Esophagus squamous epithelium (tissue), 5 donors: ENCODE results near the gene ADRA2B. TPM values are rescaled to one million over a fixed set of nuclear protein-coding genes. Genes with fewer than 3 reads are reported as not detected.
A peak's percentile ranks its signal among the peaks of the same experiment; 100 is the strongest.

ENCODE experiments used
- DNase-seq: peaks from one replicate; lab custom pipeline; 2025; lab: John Stamatoyannopoulos, UW
- H3K27ac ChIP-seq, 4 donors: fragments of 200-600 bp; sonication (generic); one replicate each; pipeline ENCODE4 v1.5.1; 2016 to 2019; ENCODE audit warnings: mild to moderate bottlenecking in 1 of 4
- H3K27me3 ChIP-seq, 4 donors: fragments of 200-600 bp; sonication (generic); 1 replicate in 3 of 4; 2 replicates in 1 of 4; pipeline versions ENCODE4 v1.5.1 to v1.6.0; 2017 to 2021; ENCODE audit warnings: antibody characterized with exemption in 1 of 4
- H3K36me3 ChIP-seq, 3 donors: fragments of 200-600 bp; sonication (generic); one replicate each; pipeline ENCODE4 v1.5.1; 2016 to 2019
- H3K4me1 ChIP-seq, 3 donors: fragments of 200-600 bp; sonication (generic); one replicate each; pipeline ENCODE4 v1.5.1; 2017 to 2019
- H3K4me3 ChIP-seq, 4 donors: fragments of 200-600 bp; sonication (generic); 1 replicate in 3 of 4; 2 replicates in 1 of 4; pipeline ENCODE4 v1.5.1; 2016 to 2019; ENCODE audit warnings: mild to moderate bottlenecking in 2 of 4, moderate library complexity in 1 of 4
- H3K9me3 ChIP-seq, 3 donors: fragments of 200-600 bp; sonication (generic); one replicate each; pipeline ENCODE4 v1.5.1; 2016 to 2019
- CTCF ChIP-seq, 6 experiments: fragments of 450-650 bp in 4 of 6; fragments of 200-600 bp in 2 of 6; sonication (generic) in 2 of 6; IDR thresholded peaks; one replicate each; pipeline ENCODE4 v1.5.1; 2016 to 2019; ENCODE audit warnings: antibody characterized with exemption in 6 of 6, mild to moderate bottlenecking in 4 of 6, moderate library complexity in 4 of 6
- POLR2A ChIP-seq, 4 donors: fragments of 450-650 bp; IDR thresholded peaks; one replicate each; pipeline ENCODE4 v1.6.1; 2017; ENCODE audit warnings: antibody characterized with exemption in 4 of 4, mild to moderate bottlenecking in 4 of 4, moderate library complexity in 3 of 4
- WGBS, 2 donors: methylation state at CpG; one replicate each; pipeline ENCODE4 v1.1.5; 2018; 5-methylcytosine and 5-hydroxymethylcytosine counted together
- intact Hi-C: fragments of 100-400 bp; cut with DNase I; formaldehyde crosslinking; loops from one replicate; pipeline ENCODE4 v1.15.0; 2022
- total RNA-seq, 4 donors: library from RNA; depleted of rRNA; stranded (reverse); fragments of >200 nt; gene quantifications; one replicate each; pipeline ENCODE4 v1.1.0, GENCODE V29; 2016
- donor health status: DM: yes; HTN: yes; CAD: no.

The ADRA2B gene
- total RNA-seq, 4 donors from 2014 or later = 0.04 to 1.2 (median 0.38) TPM; not detected in 1

- intact Hi-C loops = no loop called here
- Histone ChIP-seq H3K27me3 (peaks cover 0 to 62% (median 0%) of the 10 kb centered on the region in 4 donors), H3K4me3 (peak overlapping the region in 1 of 4 donors; percentile 24), H3K27ac (no peak overlapping the region), H3K4me1 (peaks cover 7 to 27% (median 16%) of the 10 kb centered on the region in 3 donors), H3K36me3 (no peaks in the 10 kb centered on the region), H3K9me3 (no peaks in the 10 kb centered on the region)
- DNase-seq = no peak
- TF ChIP-seq POLR2A (IDR thresholded peaks at IDR 0.05) (no peak), CTCF (IDR thresholded peaks at IDR 0.05) (no peak)
- 82 to 84% methylated on average over 5 to 7 of the region's 24 CpGs for WGBS, 2 donors
Observed at GRCh38 chr2:96114903-96115581, 1.3 kb downstream of the ADRA2B start.

GRCh38 chr2:96114546-96114902 lies 1.8 kb downstream of the ADRA2B start:
- Histone ChIP-seq H3K9me3 (no peaks in the 10 kb centered on the region), H3K4me1 (peaks cover 7 to 27% (median 16%) of the 10 kb centered on the region in 3 donors), H3K4me3 (peak overlapping the region in 1 of 4 donors; percentile 24), H3K27ac (no peak overlapping the region), H3K27me3 (peaks cover 0 to 58% (median 0%) of the 10 kb centered on the region in 4 donors), H3K36me3 (no peaks in the 10 kb centered on the region)
- intact Hi-C loops = no loop called here
- TF ChIP-seq CTCF (IDR thresholded peaks at IDR 0.05) = no peak
- no peak for TF ChIP-seq POLR2A (IDR thresholded peaks at IDR 0.05)
- 91 to 100% methylated on average over 1 to 11 of the region's 13 CpGs for WGBS, 2 donors
- no peak for DNase-seq

- DNase-seq = no peak
Observed at GRCh38 chr2:96113951-96114350, 2.4 kb downstream of the ADRA2B start.

GRCh38 chr2:96113367-96113677 lies 3.0 kb downstream of the ADRA2B start:
- Histone ChIP-seq H3K36me3 (no peaks in the 10 kb centered on the region), H3K27ac (no peak overlapping the region), H3K4me1 (peaks cover 7 to 32% (median 16%) of the 10 kb centered on the region in 3 donors), H3K4me3 (no peak overlapping the region), H3K27me3 (peaks cover 0 to 58% (median 0%) of the 10 kb centered on the region in 4 donors), H3K9me3 (no peaks in the 10 kb centered on the region)
- WGBS, 2 donors = 70 to 93% methylated on average over 2 to 3 of the region's 7 CpGs
- TF ChIP-seq CTCF (IDR thresholded peaks at IDR 0.05) (no peak), POLR2A (IDR thresholded peaks at IDR 0.05) (no peak)
- no peak for DNase-seq
- intact Hi-C loops = no loop called here

More at GRCh38 chr2:96113951-96114350, 2.4 kb downstream of the ADRA2B start:
- Histone ChIP-seq H3K27me3 (peaks cover 0 to 58% (median 0%) of the 10 kb centered on the region in 4 donors), H3K4me1 (peaks cover 7 to 27% (median 16%) of the 10 kb centered on the region in 3 donors), H3K9me3 (no peaks in the 10 kb centered on the region), H3K4me3 (no peak overlapping the region), H3K27ac (no peak overlapping the region), H3K36me3 (no peaks in the 10 kb centered on the region)
- TF ChIP-seq POLR2A (IDR thresholded peaks at IDR 0.05) = no peak
- no peak for TF ChIP-seq CTCF (IDR thresholded peaks at IDR 0.05)
- intact Hi-C loops = no loop called here
- 81% methylated on average over 10 of the region's 17 CpGs; no CpG with 5 or more reads in 1 of the 2 donors for WGBS, 2 donors

- Histone ChIP-seq H3K9me3 (no peaks in the 10 kb centered on the region), H3K4me3 (no peak overlapping the region), H3K36me3 (no peaks in the 10 kb centered on the region), H3K4me1 (peaks cover 7 to 29% (median 14%) of the 10 kb centered on the region in 3 donors), H3K27me3 (peaks cover 0 to 58% (median 0%) of the 10 kb centered on the region in 4 donors), H3K27ac (no peak overlapping the region)
- WGBS, 2 donors = 84 to 100% methylated on average over 2 to 8 of the region's 9 CpGs
- DNase-seq = no peak
- TF ChIP-seq CTCF (IDR thresholded peaks at IDR 0.05) (no peak), POLR2A (IDR thresholded peaks at IDR 0.05) (no peak)
- intact Hi-C loops = no loop called here
Observed at GRCh38 chr2:96112501-96113366, 3.6 kb downstream of the ADRA2B start.
